Measurements from ENCODE around the gene CPLANE2. TPM values are rescaled to one million over a fixed set of nuclear protein-coding genes. Genes with fewer than 3 reads are reported as not detected.
A peak's percentile ranks its signal among the peaks of the same experiment; 100 is the strongest.

CPLANE2 gene
- total RNA-seq, 1 donor, result 13.0 TPM

- no peak overlapping the region for H3K4me3 ChIP-seq (ENCODE audit: low read depth, low read length)
- no peak for TF ChIP-seq CTCF (IDR thresholded peaks at IDR 0.05; ENCODE audit: insufficient read depth, low read depth, low read length)
- DNase-seq (ENCODE audit: low read depth), result peak; percentile 38
Observed at GRCh38 chr1:16189003-16189402, 48.0 kb downstream of the CPLANE2 start.

GRCh38 chr1:16187748-16188401 is 49.1 kb downstream of the CPLANE2 start:
- TF ChIP-seq CTCF (IDR thresholded peaks at IDR 0.05; ENCODE audit: insufficient read depth, low read depth, low read length), result peak; percentile 97
- DNase-seq (ENCODE audit: low read depth), result peak; percentile 69

GRCh38 chr1:16186655-16187235 is 50.2 kb downstream of the CPLANE2 start:
- DNase-seq (ENCODE audit: low read depth), result no peak
- TF ChIP-seq CTCF (IDR thresholded peaks at IDR 0.05; ENCODE audit: insufficient read depth, low read depth, low read length), result no peak

More at GRCh38 chr1:16187748-16188401, 49.1 kb downstream of the CPLANE2 start:
- no peak overlapping the region for H3K4me3 ChIP-seq (ENCODE audit: low read depth, low read length)

GRCh38 chr1:16184557-16185303 is 52.3 kb downstream of the CPLANE2 start:
- TF ChIP-seq CTCF (IDR thresholded peaks at IDR 0.05; ENCODE audit: insufficient read depth, low read depth, low read length), result no peak
- no peak overlapping the region for H3K4me3 ChIP-seq (ENCODE audit: low read depth, low read length)
- no peak for DNase-seq (ENCODE audit: low read depth)

More at GRCh38 chr1:16186655-16187235, 50.2 kb downstream of the CPLANE2 start:
- no peak overlapping the region for H3K4me3 ChIP-seq (ENCODE audit: low read depth, low read length)

- no peak for DNase-seq (ENCODE audit: low read depth)
- H3K4me3 ChIP-seq (ENCODE audit: low read depth, low read length), result no peak overlapping the region
- no peak for TF ChIP-seq CTCF (IDR thresholded peaks at IDR 0.05; ENCODE audit: insufficient read depth, low read depth, low read length)
Observed at GRCh38 chr1:16183765-16184556, 53.0 kb downstream of the CPLANE2 start.

GRCh38 chr1:16183179-16183578 is 53.8 kb downstream of the CPLANE2 start:
- no peak for TF ChIP-seq CTCF (IDR thresholded peaks at IDR 0.05; ENCODE audit: insufficient read depth, low read depth, low read length)
- peak; percentile 54 for DNase-seq (ENCODE audit: low read depth)
- no peak overlapping the region for H3K4me3 ChIP-seq (ENCODE audit: low read depth, low read length)
